GM18499 (cell line): ENCODE results near the gene UIMC1.
"Not testable (repeated sequence)": the region's sequence is repeated elsewhere in the genome, so short reads cannot be mapped to it uniquely, and the experiment has no call there.

ENCODE experiments used
- ATAC-seq: cut with Tn5 transposase; IDR thresholded peaks from one replicate; pipeline ENCODE4 v1.9.1; 2021; ENCODE audit warnings: moderate number of reproducible peaks; ENCODE audit not compliant: insufficient read depth, unreplicated experiment

UIMC1 gene

DNA sequence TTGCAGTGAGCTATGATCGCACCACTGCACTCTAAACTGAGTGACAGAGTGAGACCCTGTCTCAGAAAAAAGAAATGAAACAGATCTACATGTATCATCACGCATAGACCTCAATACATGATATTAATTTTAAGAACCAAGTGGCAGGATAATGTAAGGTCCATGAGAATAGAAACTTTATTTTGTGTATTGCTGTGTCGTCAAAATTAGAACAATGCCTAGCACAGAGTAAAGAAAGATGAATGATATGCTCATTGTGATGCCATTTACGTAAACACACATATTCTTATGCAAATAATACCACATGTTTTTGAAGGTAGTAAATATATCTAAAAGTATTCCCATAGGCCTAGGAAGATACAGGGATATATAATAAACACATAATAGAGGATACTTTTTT, 3.6 kb upstream of the UIMC1 start:
- no peak for ATAC-seq

DNA sequence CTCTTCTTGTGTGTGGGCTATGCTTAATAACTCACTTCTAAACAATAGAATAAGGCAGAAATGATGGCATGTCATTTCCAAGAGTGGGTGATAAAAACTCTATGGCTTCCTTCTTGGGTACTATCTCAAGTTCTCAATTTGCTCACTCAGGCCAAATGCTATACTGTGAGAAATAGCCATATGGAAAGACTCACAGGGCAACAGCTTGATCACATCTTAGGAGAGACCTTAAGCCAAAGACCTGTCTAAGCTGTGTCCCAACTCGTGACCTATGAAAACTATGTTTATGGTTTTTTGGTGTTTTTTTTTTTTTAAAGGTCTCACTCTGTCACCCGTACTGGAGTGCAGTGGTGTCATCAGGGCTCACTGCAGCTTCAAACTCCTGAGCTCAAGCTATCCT, 2.1 kb upstream of the UIMC1 start:
- no peak for ATAC-seq

DNA sequence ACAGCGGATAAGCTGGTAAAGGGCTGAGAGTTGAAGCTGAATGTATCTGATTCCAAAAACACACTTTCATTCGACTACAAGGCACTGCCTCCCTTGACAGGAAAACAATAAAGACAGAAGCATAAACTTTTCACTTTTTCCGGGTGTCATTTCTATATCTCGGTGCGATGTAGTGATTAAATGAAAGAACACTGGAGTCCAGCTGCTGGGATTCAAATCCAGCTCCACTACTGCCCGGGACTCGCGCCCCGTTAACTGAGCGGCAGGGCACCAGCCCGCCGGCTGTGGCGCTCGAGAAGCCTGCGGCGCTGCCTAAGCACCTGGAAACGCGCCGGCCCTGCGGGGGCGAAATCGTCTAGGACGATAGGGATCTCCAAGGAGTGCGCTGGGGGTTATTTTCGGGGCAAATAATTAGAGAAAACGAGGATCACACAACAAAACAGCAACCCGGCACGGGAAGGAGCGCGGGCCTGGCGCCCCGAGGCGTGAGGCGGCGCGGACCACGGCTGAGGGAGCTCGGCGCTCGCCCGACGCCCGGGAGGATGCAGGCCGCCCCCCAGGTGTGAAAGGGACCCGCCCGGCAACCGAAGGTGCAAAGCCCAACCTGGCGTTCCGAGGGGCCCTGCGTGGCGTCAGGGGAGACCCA, 837 bp downstream of the UIMC1 start:
- no peak for ATAC-seq

DNA sequence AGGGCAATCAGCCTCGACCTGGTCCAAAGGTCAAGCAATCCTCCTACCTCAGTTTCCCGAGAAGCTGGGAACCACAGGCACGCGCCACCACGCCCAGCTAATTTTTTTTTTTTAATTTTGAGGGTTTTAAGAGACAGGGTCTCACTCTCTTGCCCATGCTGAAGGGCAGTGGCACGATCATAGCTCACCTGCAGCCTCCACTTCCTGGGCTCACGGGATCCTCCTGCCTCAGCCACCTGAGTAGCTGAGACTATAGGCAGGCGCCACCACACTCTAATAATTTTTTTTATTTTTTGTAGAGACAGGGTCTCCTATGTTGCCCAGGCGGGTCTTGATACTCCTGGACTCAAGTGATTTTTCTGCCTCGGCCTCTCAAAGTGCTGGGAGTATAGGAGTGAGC, 1.6 kb downstream of the UIMC1 start:
- ATAC-seq, result no peak

DNA sequence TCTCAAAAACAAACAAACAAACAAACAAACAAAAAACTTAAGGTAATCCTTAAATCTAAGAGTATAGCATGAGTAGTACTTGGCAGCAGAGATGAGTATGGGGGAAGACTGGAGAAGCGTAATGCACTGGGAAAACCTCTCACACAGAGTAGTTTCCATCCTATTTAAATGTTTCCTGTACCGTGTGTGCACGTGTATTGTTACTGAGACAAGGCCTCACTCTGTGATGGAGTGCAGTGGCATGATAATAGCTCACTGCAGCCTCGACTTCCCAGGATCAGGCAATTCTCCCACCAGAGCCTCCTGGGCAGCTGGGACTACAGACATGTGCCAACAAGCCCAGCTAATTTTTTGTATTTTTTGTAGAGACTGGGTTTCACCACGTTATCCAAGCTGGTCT, 2.9 kb downstream of the UIMC1 start:
- no peak for ATAC-seq

DNA sequence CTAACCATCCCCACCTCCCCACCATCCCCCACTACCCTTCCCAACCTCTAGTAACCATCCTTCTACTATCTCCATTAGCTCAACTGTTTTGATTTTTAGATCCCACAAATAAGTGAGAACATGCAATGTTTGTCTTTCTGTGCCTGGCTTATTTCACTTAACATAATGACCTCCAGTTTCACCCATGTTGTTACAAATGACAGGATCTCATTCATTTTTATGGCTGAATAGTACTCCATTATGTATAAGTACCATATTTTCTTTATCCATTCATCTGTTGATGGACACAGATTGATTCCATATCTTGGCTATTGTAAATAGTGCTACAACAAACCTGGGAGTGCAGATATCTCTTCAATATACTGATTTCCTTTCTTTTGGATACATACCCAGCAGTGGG, 7.1 kb downstream of the UIMC1 start:
- not testable (repeated sequence) for ATAC-seq

DNA sequence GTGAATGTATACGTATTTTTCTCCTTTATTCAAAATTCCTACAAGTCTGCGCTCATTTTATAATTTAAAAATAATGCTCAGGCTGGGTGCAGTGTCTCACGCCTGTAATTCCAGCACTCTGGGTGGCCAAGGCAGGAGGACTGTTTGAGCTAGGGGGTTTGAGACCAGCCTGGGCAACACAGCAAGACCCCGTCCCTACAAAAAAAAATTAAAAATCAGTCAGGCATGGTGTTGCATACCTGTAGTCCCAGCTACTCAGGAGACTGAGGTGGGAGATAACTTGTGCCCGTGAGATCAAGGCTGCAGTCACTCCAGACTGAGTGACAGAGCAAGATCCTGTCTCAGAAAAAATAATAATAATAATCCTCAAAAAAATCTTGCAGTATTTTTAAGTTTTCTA, 7.8 kb downstream of the UIMC1 start:
- no peak for ATAC-seq

DNA sequence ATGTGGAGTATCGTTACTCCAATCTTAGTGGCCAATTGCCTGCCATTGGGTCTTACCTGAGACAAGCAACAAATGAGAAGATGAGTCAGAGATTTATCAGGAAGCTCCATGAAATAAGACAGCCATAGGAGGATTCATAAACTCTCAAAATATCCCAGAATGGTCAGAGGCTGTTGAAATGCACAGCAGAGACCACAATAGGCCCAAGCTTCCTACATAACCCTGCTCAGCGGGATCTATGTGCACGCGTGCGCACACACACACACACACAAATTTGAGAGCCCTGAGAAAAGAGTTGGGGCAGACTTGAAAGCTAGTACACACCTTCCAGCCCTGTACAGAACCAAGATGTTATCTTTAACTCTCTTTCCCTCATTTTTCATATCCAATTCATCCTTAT, 9.8 kb downstream of the UIMC1 start:
- no peak for ATAC-seq

DNA sequence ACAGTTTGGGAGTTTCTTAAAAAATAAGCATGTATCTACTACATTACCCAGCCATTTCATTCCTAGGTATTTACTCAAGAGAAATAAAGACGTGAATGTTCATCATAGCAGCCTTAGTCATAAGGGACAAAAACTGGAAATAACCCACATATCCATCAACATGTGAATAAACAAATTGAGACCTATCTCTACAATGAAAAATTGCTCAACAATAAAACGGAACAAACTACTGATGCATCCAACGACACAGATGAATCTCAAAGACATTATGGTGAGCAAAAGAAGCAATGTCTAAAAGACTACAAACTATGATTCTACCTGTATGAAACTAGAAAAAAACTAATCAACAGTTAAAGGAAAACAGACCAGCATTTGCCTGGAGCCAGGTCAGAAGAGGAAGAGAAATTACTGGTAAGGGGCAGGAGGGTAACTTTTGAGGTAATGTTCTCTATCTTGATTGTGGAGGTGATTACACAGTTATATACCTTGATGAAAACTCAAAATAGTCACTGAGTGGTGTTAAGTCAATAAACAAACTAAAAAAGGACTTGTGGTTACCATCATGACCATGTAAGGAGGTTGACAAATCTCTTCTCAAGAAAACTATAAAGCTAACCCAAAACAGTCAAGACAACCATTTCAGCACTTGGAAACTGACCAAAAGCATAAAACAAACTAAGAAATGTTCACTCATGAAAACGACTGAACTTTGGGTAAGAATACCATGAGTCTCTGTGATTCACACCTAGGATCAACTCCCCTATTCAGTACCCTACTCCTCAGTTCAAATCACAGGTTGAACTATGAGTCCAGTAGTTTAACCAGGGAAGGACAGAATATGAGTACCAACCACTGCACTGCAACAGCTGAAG, 10.4 kb downstream of the UIMC1 start:
- no peak for ATAC-seq

DNA sequence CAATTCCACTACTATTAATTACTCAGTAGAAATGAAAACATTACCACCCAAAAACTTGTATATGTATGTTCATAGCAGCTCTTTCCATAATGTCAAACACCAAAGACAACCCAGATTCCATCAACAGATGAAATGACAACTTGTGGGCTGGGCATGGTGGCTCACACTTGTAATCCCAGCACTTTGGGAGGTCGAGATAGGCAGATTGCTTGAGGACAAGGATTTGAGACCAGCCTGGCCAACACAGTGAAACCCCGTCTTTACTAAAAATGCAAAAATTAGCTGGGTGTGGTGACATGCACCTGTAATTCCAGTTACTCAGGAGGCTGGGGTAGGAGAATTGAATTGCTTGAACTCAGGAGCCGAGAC, 11.5 kb downstream of the UIMC1 start:
- ATAC-seq, result no peak

DNA sequence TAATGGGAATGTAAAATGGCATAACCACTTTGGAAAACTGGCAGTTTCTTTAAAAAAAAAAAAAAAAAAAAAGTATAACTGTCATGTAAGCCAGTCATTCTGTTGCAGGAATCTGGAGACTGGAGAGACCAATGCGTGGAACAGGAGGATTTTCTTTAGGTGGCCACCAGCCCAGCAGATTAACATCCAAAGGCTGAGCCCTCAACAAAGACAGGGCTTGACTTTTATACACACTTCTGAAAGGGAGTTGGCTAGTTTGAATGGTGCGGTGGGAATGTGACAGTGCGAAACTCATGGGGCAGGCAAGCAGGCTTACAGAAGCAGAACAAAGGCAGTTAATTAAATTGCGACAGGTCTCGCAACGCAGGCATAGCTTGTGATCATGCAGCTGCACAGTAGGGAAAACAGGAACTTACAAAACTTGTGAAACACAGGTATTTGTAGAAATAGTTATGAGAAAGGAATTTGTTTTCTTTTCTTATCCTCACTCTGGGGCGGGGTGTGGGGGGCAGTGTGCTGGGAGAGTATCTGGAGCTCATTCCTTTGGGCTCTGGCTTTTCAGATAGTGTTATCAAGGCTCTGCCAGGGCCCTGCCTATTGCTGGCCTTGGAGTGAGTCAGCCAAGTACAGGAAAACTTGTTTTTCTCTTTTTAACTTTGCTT, 12.0 kb downstream of the UIMC1 start:
- no peak for ATAC-seq

DNA sequence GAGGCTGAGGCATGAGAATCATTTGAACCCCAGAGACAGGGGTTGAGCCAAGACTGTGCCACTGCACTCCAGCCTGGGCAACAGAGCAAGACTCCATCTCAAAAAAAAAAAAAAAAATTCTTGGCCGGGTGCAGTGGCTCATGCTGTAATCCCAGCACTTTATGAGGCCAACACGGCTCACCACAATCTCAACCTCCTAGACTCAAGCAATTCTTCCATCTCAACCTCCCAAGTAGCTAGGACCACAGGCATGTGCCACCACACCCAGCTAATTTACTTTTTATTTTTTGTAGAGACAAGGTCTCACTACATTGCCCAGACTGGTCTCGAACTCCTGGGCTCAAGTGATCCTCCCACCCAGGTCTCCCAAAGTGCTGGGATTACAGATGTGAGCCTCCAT, 13.5 kb downstream of the UIMC1 start:
- not testable (repeated sequence) for ATAC-seq

DNA sequence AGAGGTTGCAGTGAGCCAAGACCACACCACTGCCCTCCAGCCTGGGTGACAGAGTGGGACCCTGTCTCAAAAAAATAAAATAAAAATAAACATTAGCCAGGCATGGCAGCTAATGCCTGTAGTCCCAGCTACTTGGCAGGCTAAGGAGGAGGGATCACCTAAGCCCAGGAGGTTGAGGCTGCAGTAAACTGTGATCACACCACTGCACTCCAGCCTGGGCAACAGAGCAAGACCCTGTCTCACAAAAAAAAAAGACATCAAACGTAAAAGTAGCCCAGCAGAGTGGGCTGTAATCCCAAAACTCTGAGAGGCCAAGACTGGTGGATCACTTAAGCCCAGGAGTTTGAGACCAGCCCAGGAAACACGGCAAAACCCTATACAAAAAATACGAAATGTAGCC, 19.0 kb downstream of the UIMC1 start:
- no peak for ATAC-seq

DNA sequence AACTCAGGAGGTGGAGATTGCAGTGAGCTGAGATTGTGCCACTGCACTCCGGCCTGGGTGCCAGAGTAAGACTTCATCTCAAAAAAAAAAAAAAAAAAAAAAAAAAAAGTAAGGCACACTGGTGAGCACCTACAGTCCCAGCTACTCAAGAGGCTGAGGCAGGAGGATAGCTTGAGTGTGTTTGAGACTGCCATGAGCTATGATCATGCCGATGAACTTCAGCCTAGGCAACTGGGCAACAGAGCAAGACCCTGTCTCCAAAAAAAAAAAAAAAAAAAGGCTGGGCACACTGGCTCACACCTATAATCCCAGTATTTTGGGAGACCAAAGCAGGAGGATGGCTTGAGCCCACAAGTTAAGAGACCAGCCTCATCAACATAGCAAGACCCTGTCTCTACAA, 20.3 kb downstream of the UIMC1 start:
- no peak for ATAC-seq

DNA sequence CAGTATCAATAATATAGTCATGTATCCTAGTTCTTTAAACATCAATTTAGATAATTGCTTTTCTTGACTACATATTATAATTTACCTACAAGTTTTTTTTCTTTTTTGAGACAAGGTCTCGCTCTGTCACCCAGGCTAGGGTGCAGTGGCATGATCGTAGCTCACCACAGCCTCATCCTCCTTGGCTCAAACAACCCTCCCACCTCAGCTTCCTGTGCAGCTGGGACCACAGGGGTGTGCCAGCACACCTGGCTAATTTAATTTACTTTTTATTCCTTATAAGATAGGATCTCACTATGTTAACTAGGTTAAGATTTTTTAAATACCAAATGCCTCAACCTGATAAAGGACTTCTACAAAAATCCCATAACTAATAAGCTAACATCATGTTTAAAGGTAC, 21.1 kb downstream of the UIMC1 start:
- no peak for ATAC-seq

DNA sequence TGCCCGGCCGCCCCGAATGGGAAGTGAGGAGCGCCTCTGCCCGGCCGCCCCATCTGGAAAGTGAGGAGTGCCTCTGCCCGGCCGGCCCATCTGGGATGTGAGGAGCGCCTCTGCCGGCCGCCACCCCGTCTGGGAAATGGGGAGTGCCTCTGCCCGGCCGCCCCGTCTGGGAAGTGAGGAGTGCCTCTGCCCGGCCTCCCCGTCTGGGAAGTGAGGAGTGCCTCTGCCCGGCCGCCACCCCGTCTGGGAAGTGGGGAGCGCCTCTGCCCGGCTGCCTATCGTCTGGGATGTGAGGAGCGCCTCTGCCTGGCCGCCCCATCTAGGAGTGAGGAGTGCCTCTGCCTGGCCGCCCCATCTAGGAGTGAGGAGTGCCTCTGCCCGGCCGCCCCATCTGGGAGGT, 22.4 kb downstream of the UIMC1 start:
- ATAC-seq, result not testable (repeated sequence)

DNA sequence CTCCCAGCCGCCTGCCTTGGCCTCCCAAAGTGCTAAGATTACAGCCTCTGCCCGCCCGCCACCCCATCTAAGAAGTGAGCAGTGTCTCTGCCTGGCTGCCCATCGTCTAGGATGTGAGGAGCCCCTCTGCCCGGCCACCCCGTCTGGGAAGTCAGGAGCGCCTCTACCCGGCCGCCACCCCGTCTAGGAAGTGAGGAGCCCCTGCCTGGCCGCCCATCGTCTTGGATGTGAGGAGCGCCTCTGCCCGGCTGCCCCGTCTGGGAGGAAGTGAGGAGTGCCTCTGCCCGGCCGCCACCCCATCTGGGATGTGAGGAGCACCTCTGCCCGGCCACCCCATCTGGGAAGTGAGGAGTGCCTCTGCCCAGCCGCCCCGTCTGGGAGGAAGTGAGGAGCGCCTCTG, 23.0 kb downstream of the UIMC1 start:
- ATAC-seq, result not testable (repeated sequence)

DNA sequence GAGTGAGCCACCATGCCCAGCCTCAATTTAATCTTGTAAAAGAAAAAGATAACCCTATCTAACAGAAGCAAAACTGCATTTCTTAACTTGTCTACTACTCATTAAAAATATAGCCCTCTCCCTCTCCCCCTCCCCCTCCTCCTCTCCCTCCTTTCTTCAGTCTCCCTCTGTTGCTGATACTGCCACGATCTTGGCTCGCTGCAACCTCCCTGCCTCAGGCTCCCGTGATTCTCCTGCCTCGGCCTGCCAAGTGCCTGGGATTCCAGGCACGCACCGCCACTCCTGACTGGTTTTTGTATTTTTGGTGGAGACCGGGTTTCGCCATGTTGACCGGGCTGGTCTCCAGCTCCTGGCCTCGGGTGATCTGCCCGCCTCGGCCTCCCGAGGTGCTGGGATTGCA, 23.5 kb downstream of the UIMC1 start:
- not testable (repeated sequence) for ATAC-seq

DNA sequence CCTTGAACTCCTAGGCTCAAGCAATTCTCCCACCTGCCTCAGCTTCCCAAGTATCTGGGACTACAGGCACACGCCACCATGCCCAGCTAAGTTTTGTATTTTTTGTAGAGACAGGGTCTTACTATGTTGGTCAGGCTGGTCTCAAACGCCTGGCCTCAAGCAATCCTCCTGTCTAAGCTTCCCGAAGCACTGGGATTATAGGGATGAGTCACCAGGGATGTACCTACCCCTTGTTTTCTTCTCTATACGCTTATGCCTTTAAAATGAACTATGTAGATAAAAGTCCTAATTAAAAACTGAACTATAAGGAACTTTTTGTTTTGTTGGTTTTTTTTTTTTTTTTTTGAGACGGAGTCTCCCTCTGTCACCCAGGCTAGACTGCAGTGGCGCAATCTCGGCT, 25.8 kb downstream of the UIMC1 start:
- no peak for ATAC-seq

DNA sequence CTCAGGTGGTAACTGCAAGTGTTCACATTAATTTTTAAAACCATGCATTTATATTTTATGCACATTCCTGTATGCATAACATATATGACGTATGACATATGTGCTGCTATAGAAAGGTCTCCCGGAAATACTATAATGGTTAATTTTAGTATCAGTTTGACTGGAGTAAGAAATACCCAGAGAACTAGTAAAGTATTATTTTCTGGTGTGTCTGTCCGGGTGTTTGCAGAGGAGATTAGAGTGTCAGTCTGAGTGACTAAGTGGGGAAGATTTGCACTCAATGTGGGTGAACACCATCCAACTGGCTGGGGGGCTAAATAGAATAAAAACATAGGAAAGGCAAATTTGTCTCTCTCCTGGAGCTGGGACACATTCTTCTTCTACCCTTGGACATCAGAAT, 26.9 kb downstream of the UIMC1 start:
- no peak for ATAC-seq

DNA sequence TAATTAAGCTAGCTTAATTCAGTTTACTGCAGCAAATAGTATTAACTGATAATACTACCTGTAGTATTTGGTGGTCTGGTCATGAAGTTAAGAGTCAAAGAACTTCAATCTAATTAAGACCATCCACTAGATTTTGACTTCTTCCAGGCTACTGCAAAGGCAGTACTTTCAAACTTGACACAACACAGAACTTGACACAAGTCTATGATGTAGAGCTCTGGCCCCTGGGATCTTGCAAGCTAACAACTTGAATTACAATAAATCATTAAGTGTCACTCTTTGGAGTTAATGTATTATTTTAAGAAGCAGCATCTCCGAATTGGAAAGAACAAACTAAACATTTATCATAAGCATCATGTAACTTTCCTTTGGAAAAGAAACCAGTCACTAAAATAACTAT, 40.9 kb downstream of the UIMC1 start:
- ATAC-seq, result no peak

DNA sequence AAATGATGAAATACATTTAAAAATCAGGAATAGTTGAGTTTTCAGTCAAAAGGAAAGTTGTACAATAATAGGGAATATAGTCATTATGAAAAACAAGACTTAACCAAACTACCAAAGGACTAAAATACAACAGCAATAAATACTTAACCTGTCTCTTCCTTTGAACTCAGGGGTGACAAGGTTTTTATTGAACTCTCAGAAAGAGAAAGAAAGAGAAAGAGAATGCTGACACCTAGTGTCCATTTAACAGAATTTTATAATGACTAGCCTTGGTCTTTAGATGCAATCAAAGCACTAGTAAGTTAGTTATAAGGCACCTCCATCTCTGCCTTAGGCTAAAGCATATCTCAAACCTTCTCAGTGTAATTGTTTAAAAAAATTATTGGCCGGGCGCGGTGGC, 47.5 kb downstream of the UIMC1 start:
- no peak for ATAC-seq
